ENCODE results near the gene SAMD11. TPM values are rescaled to one million over a fixed set of nuclear protein-coding genes. Genes with fewer than 3 reads are reported as not detected.

Gene SAMD11
- total RNA-seq, 1 donor from 2014 or later: 19.5 TPM

GRCh38 chr1:936348-937264 lies 12.9 kb downstream of the SAMD11 start:
- Mint-ChIP-seq H3K27me3 (ENCODE audit: unreplicated experiment) (no peaks in the 10 kb centered on the region), H3K4me3 (ENCODE audit: unreplicated experiment) (no peak overlapping the region), H3K36me3 (ENCODE audit: unreplicated experiment) (no peaks in the 10 kb centered on the region), H3K27ac (ENCODE audit: unreplicated experiment) (no peak overlapping the region), H3K9me3 (ENCODE audit: unreplicated experiment) (no peaks in the 10 kb centered on the region), H3K4me1 (ENCODE audit: unreplicated experiment) (peaks cover 38% of the 10 kb centered on the region)
- DNase-seq (ENCODE audit: extremely low spot score, unreplicated experiment): no peak
- no peak for TF ChIP-seq CTCF (IDR thresholded peaks at IDR 0.05)

GRCh38 chr1:937521-937920 lies 13.8 kb downstream of the SAMD11 start:
- no peak for DNase-seq (ENCODE audit: extremely low spot score, unreplicated experiment)
- TF ChIP-seq CTCF (IDR thresholded peaks at IDR 0.05): no peak
- H3K27ac Mint-ChIP-seq (ENCODE audit: unreplicated experiment): no peak overlapping the region
- no peaks in the 10 kb centered on the region for H3K9me3 Mint-ChIP-seq (ENCODE audit: unreplicated experiment)
- H3K4me3 Mint-ChIP-seq (ENCODE audit: unreplicated experiment): no peak overlapping the region
- H3K27me3 Mint-ChIP-seq (ENCODE audit: unreplicated experiment): no peaks in the 10 kb centered on the region
- H3K4me1 Mint-ChIP-seq (ENCODE audit: unreplicated experiment): peaks cover 34% of the 10 kb centered on the region
- H3K36me3 Mint-ChIP-seq (ENCODE audit: unreplicated experiment): no peaks in the 10 kb centered on the region

- Mint-ChIP-seq H3K4me3 (ENCODE audit: unreplicated experiment) (no peak overlapping the region), H3K36me3 (ENCODE audit: unreplicated experiment) (no peaks in the 10 kb centered on the region), H3K27me3 (ENCODE audit: unreplicated experiment) (no peaks in the 10 kb centered on the region), H3K4me1 (ENCODE audit: unreplicated experiment) (peaks cover 38% of the 10 kb centered on the region), H3K9me3 (ENCODE audit: unreplicated experiment) (no peaks in the 10 kb centered on the region), H3K27ac (ENCODE audit: unreplicated experiment) (no peak overlapping the region)
- DNase-seq (ENCODE audit: extremely low spot score, unreplicated experiment): no peak
- TF ChIP-seq CTCF (IDR thresholded peaks at IDR 0.05): peak; percentile 29
Observed at GRCh38 chr1:938088-938683, 14.5 kb downstream of the SAMD11 start.

GRCh38 chr1:938711-939489 lies 15.2 kb downstream of the SAMD11 start:
- Mint-ChIP-seq H3K4me1 (ENCODE audit: unreplicated experiment) (peaks cover 44% of the 10 kb centered on the region), H3K4me3 (ENCODE audit: unreplicated experiment) (no peak overlapping the region), H3K9me3 (ENCODE audit: unreplicated experiment) (no peaks in the 10 kb centered on the region), H3K27me3 (ENCODE audit: unreplicated experiment) (no peaks in the 10 kb centered on the region), H3K36me3 (ENCODE audit: unreplicated experiment) (no peaks in the 10 kb centered on the region), H3K27ac (ENCODE audit: unreplicated experiment) (no peak overlapping the region)
- TF ChIP-seq CTCF (IDR thresholded peaks at IDR 0.05): no peak
- DNase-seq (ENCODE audit: extremely low spot score, unreplicated experiment): no peak

All from osteocyte (in vitro differentiated cells).